ENCODE measurements around the gene EIF4ENIF1.

DNA sequence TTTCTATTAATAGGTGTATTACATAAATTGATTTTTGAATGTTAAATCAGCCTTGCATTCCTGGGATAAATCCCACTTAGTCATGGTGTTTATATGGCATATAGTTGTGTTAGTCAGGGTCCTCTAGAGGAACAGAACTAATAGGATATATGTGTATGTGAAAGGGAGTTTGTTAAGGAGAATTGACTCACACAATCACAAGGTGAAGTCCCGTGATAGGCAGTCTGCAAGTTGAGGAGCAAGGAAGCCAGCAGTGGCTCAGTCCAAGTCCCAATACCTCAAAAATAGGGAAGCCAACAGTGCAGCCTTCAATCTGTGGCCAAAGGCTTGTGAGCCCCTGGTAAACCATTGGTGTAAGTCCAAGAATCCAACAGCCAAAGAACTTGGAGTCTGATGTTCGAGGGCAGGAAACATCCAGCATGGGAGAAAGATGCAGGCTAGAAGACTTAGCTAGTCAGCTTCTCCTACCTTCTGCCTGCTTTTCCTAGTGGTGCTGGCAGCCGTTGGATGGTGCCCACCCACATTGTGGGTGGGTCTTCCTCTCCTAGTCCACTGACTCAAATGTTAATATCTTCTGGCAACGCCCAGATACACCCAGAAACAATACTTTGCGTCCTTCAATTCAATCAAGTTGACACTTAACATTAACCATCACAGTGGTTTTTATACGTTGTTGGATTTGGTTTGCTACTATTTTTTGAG is 19.6 kb upstream of the EIF4ENIF1 start:
- no peak for TF ChIP-seq MYC (IDR thresholded peaks at IDR 0.05; ENCODE audit: low read depth, low read length)
- TF ChIP-seq, protein P1, sequence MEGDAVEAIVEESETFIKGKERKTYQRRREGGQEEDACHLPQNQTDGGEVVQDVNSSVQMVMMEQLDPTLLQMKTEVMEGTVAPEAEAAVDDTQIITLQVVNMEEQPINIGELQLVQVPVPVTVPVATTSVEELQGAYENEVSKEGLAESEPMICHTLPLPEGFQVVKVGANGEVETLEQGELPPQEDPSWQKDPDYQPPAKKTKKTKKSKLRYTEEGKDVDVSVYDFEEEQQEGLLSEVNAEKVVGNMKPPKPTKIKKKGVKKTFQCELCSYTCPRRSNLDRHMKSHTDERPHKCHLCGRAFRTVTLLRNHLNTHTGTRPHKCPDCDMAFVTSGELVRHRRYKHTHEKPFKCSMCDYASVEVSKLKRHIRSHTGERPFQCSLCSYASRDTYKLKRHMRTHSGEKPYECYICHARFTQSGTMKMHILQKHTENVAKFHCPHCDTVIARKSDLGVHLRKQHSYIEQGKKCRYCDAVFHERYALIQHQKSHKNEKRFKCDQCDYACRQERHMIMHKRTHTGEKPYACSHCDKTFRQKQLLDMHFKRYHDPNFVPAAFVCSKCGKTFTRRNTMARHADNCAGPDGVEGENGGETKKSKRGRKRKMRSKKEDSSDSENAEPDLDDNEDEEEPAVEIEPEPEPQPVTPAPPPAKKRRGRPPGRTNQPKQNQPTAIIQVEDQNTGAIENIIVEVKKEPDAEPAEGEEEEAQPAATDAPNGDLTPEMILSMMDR (IDR thresholded peaks at IDR 0.05; ENCODE audit: low read depth, low read length): no peak
